HepG2 (cell line): ENCODE data around the gene EGFL8. TPM values are rescaled to one million over a fixed set of nuclear protein-coding genes. Genes with fewer than 3 reads are reported as not detected.

Source experiments
- ATF7-NPFF ChIP-seq: sonication (generic); formaldehyde crosslinking; IDR thresholded peaks from 2 replicates; pipeline ENCODE4 v1.8.1; 2023; ENCODE audit warnings: mild to moderate bottlenecking, low read depth, missing genetic modification reagents, moderate library complexity
- CENPBD1 ChIP-seq: sonication (generic); formaldehyde crosslinking; IDR thresholded peaks from 2 replicates; pipeline ENCODE4 v1.8.0; 2022; ENCODE audit warnings: missing genetic modification reagents, low read depth, mild to moderate bottlenecking, borderline replicate concordance
- ELK4 ChIP-seq: sonication (generic); formaldehyde crosslinking; IDR thresholded peaks from 2 replicates; pipeline ENCODE4 v1.9.0; 2021; ENCODE audit warnings: missing genetic modification reagents, borderline replicate concordance
- IRF1 ChIP-seq: sonication (generic); formaldehyde crosslinking; IDR thresholded peaks from 2 replicates; pipeline ENCODE4 v1.4.0; 2020; ENCODE audit warnings: low read depth, mild to moderate bottlenecking, missing genetic modification reagents
- IRF2 ChIP-seq: IDR thresholded peaks from 2 replicates; pipeline ENCODE4 v1.6.1; 2018; ENCODE audit warnings: missing genetic modification reagents, missing compliant biosample characterization
- KDM4B ChIP-seq: sonication (generic); formaldehyde crosslinking; IDR thresholded peaks from 2 replicates; pipeline ENCODE4 v1.4.0; 2020; ENCODE audit warnings: missing genetic modification reagents
- NR2F6 ChIP-seq, 2 experiments: IDR thresholded peaks; 2 replicates each; pipeline ENCODE4 v1.6.1; 2016; ENCODE audit warnings: antibody characterized with exemption in 1 of 2, mild to moderate bottlenecking in 1 of 2
- PLRG1 ChIP-seq: fragments of 450-650 bp; conservative IDR thresholded peaks from 2 replicates; pipeline ENCODE4 v1.6.1; 2016
- POGK ChIP-seq: sonication (generic); formaldehyde crosslinking; conservative IDR thresholded peaks from 2 replicates; pipeline ENCODE4 v1.8.0; 2022; ENCODE audit warnings: mild to moderate bottlenecking, moderate library complexity, missing genetic modification reagents
- REL ChIP-seq: sonication (generic); formaldehyde crosslinking; conservative IDR thresholded peaks from 2 replicates; pipeline ENCODE4 v1.8.0; 2022; ENCODE audit warnings: mild to moderate bottlenecking, missing genetic modification reagents, moderate library complexity
- SMAD3 ChIP-seq: sonication (generic); formaldehyde crosslinking; IDR thresholded peaks from 2 replicates; pipeline ENCODE4 v1.4.0; 2020; ENCODE audit warnings: missing genetic modification reagents
- SMYD3 ChIP-seq: sonication (generic); formaldehyde crosslinking; IDR thresholded peaks from 2 replicates; pipeline ENCODE4 v1.8.1; 2023; ENCODE audit warnings: mild to moderate bottlenecking, missing genetic modification reagents
- STAG1 ChIP-seq: sonication (generic); formaldehyde crosslinking; IDR thresholded peaks from 2 replicates; pipeline ENCODE4 v1.4.0; 2020; ENCODE audit warnings: missing genetic modification reagents
- TSC22D2 ChIP-seq: sonication (generic); formaldehyde crosslinking; IDR thresholded peaks from 2 replicates; pipeline ENCODE4 v1.5.1; 2020; ENCODE audit warnings: missing genetic modification reagents, mild to moderate bottlenecking, borderline replicate concordance
- ZNF180 ChIP-seq: sonication (generic); formaldehyde crosslinking; IDR thresholded peaks from 2 replicates; pipeline ENCODE4 v1.4.0; 2020; ENCODE audit warnings: low read depth, missing genetic modification reagents, borderline replicate concordance
- ZNF407 ChIP-seq: sonication (generic); formaldehyde crosslinking; IDR thresholded peaks from one replicate; pipeline ENCODE4 v1.5.1; 2020; ENCODE audit warnings: mild to moderate bottlenecking, missing genetic modification reagents; ENCODE audit errors: not compliant biosample characterization
- polyA plus RNA-seq, 8 experiments: library from polyadenylated mRNA; depleted of rRNA in 3 of 8; stranded (reverse) in 7 of 8; unstranded in 1 of 8; fragments of >200 nt; fragmentation: Illumina TruSeq in 4 of 8; extraction: Trizol in 4 of 8; gene quantifications; 2 replicates each; pipeline versions ENCODE4 v1.2.1 to v1.2.3, GENCODE V29; 2011 to 2016; ENCODE audit warnings: low read depth in 4 of 8, missing spikeins in 1 of 8, mixed read lengths in 1 of 8; ENCODE audit not compliant: insufficient read depth in 1 of 8
- total RNA-seq, 5 experiments: library from RNA; depleted of rRNA; stranded (reverse); fragments of >200 nt; fragmentation: Illumina TruSeq; extraction: Trizol; gene quantifications; 2 replicates each; pipeline ENCODE4 v1.2.3, GENCODE V29; 2016; ENCODE audit warnings: low read depth in 1 of 5

The EGFL8 gene
- total and polyA plus RNA-seq, 2 of the 13 experiments (the other 11 are each of a cell fraction or from before 2014, with no cell fraction given), result 10.0 to 11.5 TPM

GRCh38 chr6:32154514-32155161, 9.8 kb upstream of the EGFL8 start (continued):
- TF ChIP-seq ZNF407 (CRISPR knock-in tag) (no peak), POGK (CRISPR knock-in tag) (no peak; the same call in 1 of the 2 replicates), SMAD3 (CRISPR knock-in tag) (peak; percentile 20; the same call in 1 of the 2 replicates), ATF7-NPFF (CRISPR knock-in tag) (no peak), PLRG1 (no peak), REL (CRISPR knock-in tag) (peak; percentile 43; the same call in 1 of the 2 replicates), IRF2 (peak; percentile 73), ELK4 (no peak), TSC22D2 (CRISPR knock-in tag) (peak; percentile 27; the same call in 1 of the 2 replicates), KDM4B (CRISPR knock-in tag) (peak; percentile 42; the same call in 1 of the 2 replicates), SMYD3 (peak; percentile 86), CENPBD1 (CRISPR knock-in tag) (no peak), NR2F6 (IDR thresholded peaks at IDR 0.05) (no peak), NR2F6 (CRISPR knock-in tag; IDR thresholded peaks at IDR 0.05) (peak; percentile 46; the same call in 1 of the 2 replicates), IRF1 (CRISPR knock-in tag) (no peak), STAG1 (CRISPR knock-in tag) (peak; percentile 94), ZNF180 (CRISPR knock-in tag) (no peak)
